HepG2 (cell line): Measurements from ENCODE around the gene P2RX6. TPM values are rescaled to one million over a fixed set of nuclear protein-coding genes. Genes with fewer than 3 reads are reported as not detected.

Experiments used
- ATAC-seq: fragments of 200-7000 bp; cut with Tn5 transposase; 3 replicates; pipeline ENCODE4 v1.9.1; 2020; ENCODE audit warnings: mild to moderate bottlenecking, moderate library complexity
- BruUV-seq: library from RNA; stranded (reverse); fragments of 400-500 nt; replicated peaks from 2 replicates; lab custom pipeline; 2021; lab: Mats Ljungman, UMichigan
- CTCF ChIA-PET: fragments of 300-600 bp; formaldehyde crosslinking; extraction: SDS; loops from one replicate; lab custom pipeline; 2021; ENCODE audit warnings: low total read pairs, inconsistent platforms, low intra/inter-chr PET ratio; lab: Yijun Ruan, JAX
- POLR2A ChIA-PET: fragments of 350-600 bp; sonication (Branson Sonifier 250); formaldehyde crosslinking; loops from one replicate; lab custom pipeline; 2020; ENCODE audit warnings: antibody characterized with exemption, inconsistent platforms; lab: Yijun Ruan, JAX
- DNase-seq: peaks from one replicate; pipeline ENCODE4 v3.0.0-alpha.2; 2015; ENCODE audit warnings: low spot score
- FAIRE-seq: peaks from 3 replicates; lab custom pipeline; 2011; peaks lifted over from hg19 to GRCh38; lab: Jason Lieb, UNC
- H2AFZ ChIP-seq: one replicate; pipeline ENCODE4 v1.6.1; 2011; ENCODE audit warnings: low read length, inconsistent platforms
- H3K27ac ChIP-seq: fragments of 300-600 bp; 3 replicates; pipeline ENCODE4 v1.8.0; 2011; ENCODE audit warnings: mixed run types, mild to moderate bottlenecking, mixed read lengths, low read length, inconsistent platforms; ENCODE audit not compliant: insufficient read depth; ENCODE audit errors: extremely low read length
- H3K27me3 ChIP-seq, 2 experiments: fragments of 200-600 bp in 1 of 2; 2 replicates in 1 of 2; 3 replicates in 1 of 2; pipeline versions ENCODE4 v1.6.0 to v1.8.0; 2011; ENCODE audit warnings: low read length in 2 of 2, mild to moderate bottlenecking in 2 of 2, moderate library complexity in 2 of 2, inconsistent platforms in 1 of 2; ENCODE audit not compliant: insufficient read depth in 2 of 2, control insufficient read depth in 1 of 2
- H3K36me3 ChIP-seq, 2 experiments: fragments of 200-600 bp in 1 of 2; replicated peaks in 1 of 2; 2 replicates in 1 of 2; 3 replicates in 1 of 2; pipeline versions ENCODE4 v1.5.1 to v1.8.0; 2011; ENCODE audit warnings: low read length in 2 of 2, inconsistent platforms in 1 of 2; ENCODE audit not compliant: insufficient read depth in 2 of 2, control insufficient read depth in 1 of 2
- H3K4me1 ChIP-seq: 2 replicates; pipeline ENCODE4 v1.5.1; 2012; ENCODE audit warnings: low read length, inconsistent platforms; ENCODE audit not compliant: insufficient read depth
- H3K4me2 ChIP-seq: 2 replicates; pipeline ENCODE4 v1.6.0; 2011; ENCODE audit warnings: low read depth, low read length, inconsistent platforms
- H3K4me3 ChIP-seq, 3 experiments: fragments of 200-600 bp in 1 of 3; sonication (generic), shearing (Covaris generic) in 1 of 3; replicated peaks in 1 of 3; 2 replicates each; pipeline ENCODE4 v1.5.1; 2011 to 2016; ENCODE audit warnings: low read length in 3 of 3, inconsistent platforms in 2 of 3, low read depth in 2 of 3, mild to moderate bottlenecking in 2 of 3, control low read depth in 1 of 3, mixed read lengths in 1 of 3; ENCODE audit not compliant: insufficient read depth in 1 of 3
- H3K79me2 ChIP-seq: one replicate; pipeline ENCODE4 v1.6.1; 2011; ENCODE audit warnings: low read length, inconsistent platforms; ENCODE audit not compliant: insufficient read depth
- H3K9ac ChIP-seq: 2 replicates; pipeline ENCODE4 v1.6.0; 2011; ENCODE audit warnings: mild to moderate bottlenecking, low read depth, low read length, inconsistent platforms; ENCODE audit not compliant: insufficient read depth
- H3K9me3 ChIP-seq: 2 replicates; pipeline ENCODE4 v1.5.1; 2012; ENCODE audit warnings: mild to moderate bottlenecking, low read length
- H4K20me1 ChIP-seq: 2 replicates; pipeline ENCODE4 v1.6.0; 2011; ENCODE audit warnings: inconsistent platforms, mild to moderate bottlenecking, low read length, moderate library complexity; ENCODE audit not compliant: insufficient read depth
- KDM6A ChIP-seq: IDR thresholded peaks from 2 replicates; pipeline ENCODE4 v1.6.1; 2016; ENCODE audit warnings: low read depth
- PAWR ChIP-seq: sonication (generic); formaldehyde crosslinking; IDR thresholded peaks from 2 replicates; pipeline ENCODE4 v1.4.0; 2020; ENCODE audit warnings: missing genetic modification reagents, mild to moderate bottlenecking, borderline replicate concordance
- SP5 ChIP-seq: IDR thresholded peaks from 2 replicates; pipeline ENCODE4 v1.6.1; 2016; ENCODE audit warnings: low read depth, borderline replicate concordance
- ZBTB43 ChIP-seq: sonication (generic); formaldehyde crosslinking; conservative IDR thresholded peaks from 2 replicates; pipeline ENCODE4 v1.4.0; 2020; ENCODE audit warnings: missing genetic modification reagents
- ZFP36 ChIP-seq: fragments of 150-350 bp; IDR thresholded peaks from 2 replicates; pipeline ENCODE4 v1.6.1; 2018; ENCODE audit warnings: borderline replicate concordance, low read length, low read depth; ENCODE audit not compliant: partially characterized antibody
- ZNF230 ChIP-seq: sonication (generic); formaldehyde crosslinking; IDR thresholded peaks from 2 replicates; pipeline ENCODE4 v1.4.0; 2020; ENCODE audit warnings: mild to moderate bottlenecking, missing genetic modification reagents
- ZNF260 ChIP-seq: sonication (generic); formaldehyde crosslinking; IDR thresholded peaks from 2 replicates; pipeline ENCODE4 v1.4.0; 2020; ENCODE audit warnings: missing genetic modification reagents, low read depth, mild to moderate bottlenecking, borderline replicate concordance
- ZNF430 ChIP-seq: sonication (generic); formaldehyde crosslinking; IDR thresholded peaks from 2 replicates; pipeline ENCODE4 v1.9.0; 2021; ENCODE audit warnings: mild to moderate bottlenecking, missing genetic modification reagents
- ZNF674 ChIP-seq: sonication (generic); formaldehyde crosslinking; IDR thresholded peaks from 2 replicates; pipeline ENCODE4 v1.5.0; 2020; ENCODE audit warnings: low read depth, mild to moderate bottlenecking, missing genetic modification reagents
- ZNF713 ChIP-seq: sonication (generic); formaldehyde crosslinking; IDR thresholded peaks from 2 replicates; pipeline ENCODE4 v1.4.0; 2020; ENCODE audit warnings: mild to moderate bottlenecking, missing genetic modification reagents
- WGBS: methylation state at CpG from one replicate; pipeline ENCODE4 v1.1.6; 2017; ENCODE audit warnings: low lambda C conversion rate; 5-methylcytosine and 5-hydroxymethylcytosine counted together
- in situ Hi-C: cut with HindIII; loops from 2 replicates; pipeline ENCODE4 v1.10.0; 2017; ENCODE audit warnings: low pct_unique_long_range_greater_than_20kb; ENCODE audit not compliant: extremely low pct_ligation_motif_present
- intact Hi-C: fragments of 100-400 bp; cut with micrococcal nuclease; formaldehyde crosslinking; loops from one replicate; pipeline ENCODE4 v1.10.0; 2022; ENCODE audit not compliant: unreplicated experiment
- polyA plus RNA-seq, 8 experiments: library from polyadenylated mRNA; depleted of rRNA in 3 of 8; stranded (reverse) in 7 of 8; unstranded in 1 of 8; fragments of >200 nt; fragmentation: Illumina TruSeq in 4 of 8; extraction: Trizol in 4 of 8; gene quantifications; 2 replicates each; pipeline versions ENCODE4 v1.2.1 to v1.2.3, GENCODE V29; 2011 to 2016; ENCODE audit warnings: low read depth in 4 of 8, missing spikeins in 1 of 8, mixed read lengths in 1 of 8; ENCODE audit not compliant: insufficient read depth in 1 of 8
- total RNA-seq, 5 experiments: library from RNA; depleted of rRNA; stranded (reverse); fragments of >200 nt; fragmentation: Illumina TruSeq; extraction: Trizol; gene quantifications; 2 replicates each; pipeline ENCODE4 v1.2.3, GENCODE V29; 2016; ENCODE audit warnings: low read depth in 1 of 5
- TF ChIP-seq, protein P1 (sequence below): sonication (generic); formaldehyde crosslinking; IDR thresholded peaks from 2 replicates; pipeline ENCODE4 v1.5.0; 2020; ENCODE audit warnings: mild to moderate bottlenecking, missing genetic modification reagents, borderline replicate concordance
- TF ChIP-seq, protein P2 (sequence below): sonication (generic); formaldehyde crosslinking; IDR thresholded peaks from 2 replicates; pipeline ENCODE4 v1.8.0; 2022; ENCODE audit warnings: missing genetic modification reagents, mild to moderate bottlenecking, moderate library complexity, borderline replicate concordance

P2RX6 gene
- total and polyA plus RNA-seq, 2 of the 13 experiments (the other 11 are each of a cell fraction or from before 2014, with no cell fraction given) = 0.04 to 0.12 TPM

- ATAC-seq = no peak
- no TSS peak for BruUV-seq
- no peak overlapping the region for H3K9ac ChIP-seq
- no peaks in the 10 kb centered on the region for H3K9me3 ChIP-seq
- intact Hi-C loops (no loop called here), in situ Hi-C loops (no loop called here)
- peaks cover 17% of the 10 kb centered on the region for H3K4me1 ChIP-seq
- no peak for DNase-seq
- no peak overlapping the region for H3K4me3 ChIP-seq
- no peaks in the 10 kb centered on the region for H3K79me2 ChIP-seq
- WGBS = 80% methylated on average over 15 of the region's 28 CpGs
- H4K20me1 ChIP-seq = no peaks in the 10 kb centered on the region
- FAIRE-seq = no peak
- H3K36me3 ChIP-seq = no peaks in the 10 kb centered on the region
- H3K4me2 ChIP-seq = no peak overlapping the region
- H2AFZ ChIP-seq = no peak overlapping the region
- ChIA-PET POLR2A (no interaction called here), CTCF (no interaction called here)
- peaks cover 0 to 4% of the 10 kb centered on the region in 2 experiments; a peak in 3 of 5 replicates for H3K27me3 ChIP-seq
- H3K27ac ChIP-seq = no peak overlapping the region
- TF ChIP-seq SP5 (CRISPR knock-in tag) = no peak
- TF ChIP-seq, protein P1, sequence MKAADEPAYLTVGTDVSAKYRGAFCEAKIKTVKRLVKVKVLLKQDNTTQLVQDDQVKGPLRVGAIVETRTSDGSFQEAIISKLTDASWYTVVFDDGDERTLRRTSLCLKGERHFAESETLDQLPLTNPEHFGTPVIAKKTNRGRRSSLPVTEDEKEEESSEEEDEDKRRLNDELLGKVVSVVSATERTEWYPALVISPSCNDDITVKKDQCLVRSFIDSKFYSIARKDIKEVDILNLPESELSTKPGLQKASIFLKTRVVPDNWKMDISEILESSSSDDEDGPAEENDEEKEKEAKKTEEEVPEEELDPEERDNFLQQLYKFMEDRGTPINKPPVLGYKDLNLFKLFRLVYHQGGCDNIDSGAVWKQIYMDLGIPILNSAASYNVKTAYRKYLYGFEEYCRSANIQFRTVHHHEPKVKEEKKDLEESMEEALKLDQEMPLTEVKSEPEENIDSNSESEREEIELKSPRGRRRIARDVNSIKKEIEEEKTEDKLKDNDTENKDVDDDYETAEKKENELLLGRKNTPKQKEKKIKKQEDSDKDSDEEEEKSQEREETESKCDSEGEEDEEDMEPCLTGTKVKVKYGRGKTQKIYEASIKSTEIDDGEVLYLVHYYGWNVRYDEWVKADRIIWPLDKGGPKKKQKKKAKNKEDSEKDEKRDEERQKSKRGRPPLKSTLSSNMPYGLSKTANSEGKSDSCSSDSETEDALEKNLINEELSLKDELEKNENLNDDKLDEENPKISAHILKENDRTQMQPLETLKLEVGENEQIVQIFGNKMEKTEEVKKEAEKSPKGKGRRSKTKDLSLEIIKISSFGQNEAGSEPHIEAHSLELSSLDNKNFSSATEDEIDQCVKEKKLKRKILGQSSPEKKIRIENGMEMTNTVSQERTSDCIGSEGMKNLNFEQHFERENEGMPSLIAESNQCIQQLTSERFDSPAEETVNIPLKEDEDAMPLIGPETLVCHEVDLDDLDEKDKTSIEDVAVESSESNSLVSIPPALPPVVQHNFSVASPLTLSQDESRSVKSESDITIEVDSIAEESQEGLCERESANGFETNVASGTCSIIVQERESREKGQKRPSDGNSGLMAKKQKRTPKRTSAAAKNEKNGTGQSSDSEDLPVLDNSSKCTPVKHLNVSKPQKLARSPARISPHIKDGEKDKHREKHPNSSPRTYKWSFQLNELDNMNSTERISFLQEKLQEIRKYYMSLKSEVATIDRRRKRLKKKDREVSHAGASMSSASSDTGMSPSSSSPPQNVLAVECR (CRISPR knock-in tag) = no peak
- TF ChIP-seq PAWR (CRISPR knock-in tag) = no peak
- TF ChIP-seq ZFP36 = no peak
- no peak for TF ChIP-seq ZNF260 (CRISPR knock-in tag)
- TF ChIP-seq ZBTB43 (CRISPR knock-in tag) = no peak
- no peak for TF ChIP-seq KDM6A (CRISPR knock-in tag)
- TF ChIP-seq, protein P2, sequence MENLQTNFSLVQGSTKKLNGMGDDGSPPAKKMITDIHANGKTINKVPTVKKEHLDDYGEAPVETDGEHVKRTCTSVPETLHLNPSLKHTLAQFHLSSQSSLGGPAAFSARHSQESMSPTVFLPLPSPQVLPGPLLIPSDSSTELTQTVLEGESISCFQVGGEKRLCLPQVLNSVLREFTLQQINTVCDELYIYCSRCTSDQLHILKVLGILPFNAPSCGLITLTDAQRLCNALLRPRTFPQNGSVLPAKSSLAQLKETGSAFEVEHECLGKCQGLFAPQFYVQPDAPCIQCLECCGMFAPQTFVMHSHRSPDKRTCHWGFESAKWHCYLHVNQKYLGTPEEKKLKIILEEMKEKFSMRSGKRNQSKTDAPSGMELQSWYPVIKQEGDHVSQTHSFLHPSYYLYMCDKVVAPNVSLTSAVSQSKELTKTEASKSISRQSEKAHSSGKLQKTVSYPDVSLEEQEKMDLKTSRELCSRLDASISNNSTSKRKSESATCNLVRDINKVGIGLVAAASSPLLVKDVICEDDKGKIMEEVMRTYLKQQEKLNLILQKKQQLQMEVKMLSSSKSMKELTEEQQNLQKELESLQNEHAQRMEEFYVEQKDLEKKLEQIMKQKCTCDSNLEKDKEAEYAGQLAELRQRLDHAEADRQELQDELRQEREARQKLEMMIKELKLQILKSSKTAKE = no peak
- TF ChIP-seq ZNF674 (CRISPR knock-in tag) = no peak
- TF ChIP-seq ZNF713 (CRISPR knock-in tag) = no peak
- TF ChIP-seq ZNF430 (CRISPR knock-in tag) = no peak
- no peak for TF ChIP-seq ZNF230 (CRISPR knock-in tag)
Observed at GRCh38 chr22:21067075-21067900, 52.3 kb downstream of the P2RX6 start.
